Type B pancreatic cell (in vitro differentiated cells): ENCODE results near the gene PROK1. TPM values are rescaled to one million over a fixed set of nuclear protein-coding genes. Genes with fewer than 3 reads are reported as not detected.
"Not testable (repeated sequence)": the region's sequence is repeated elsewhere in the genome, so short reads cannot be mapped to it uniquely, and the experiment has no call there.

Experiments
- DNase-seq: peaks from one replicate; pipeline ENCODE4 v3.0.0; 2021; ENCODE audit warnings: mixed read lengths; ENCODE audit not compliant: unreplicated experiment; ENCODE audit errors: extremely low spot score
- H3K27ac Mint-ChIP-seq: 2 replicates; pipeline ENCODE4 v1.8.0; 2021; ENCODE audit warnings: mild to moderate bottlenecking, mixed read lengths
- H3K27me3 Mint-ChIP-seq: 2 replicates; pipeline ENCODE4 v1.8.0; 2021; ENCODE audit warnings: mixed read lengths
- H3K36me3 Mint-ChIP-seq: 2 replicates; pipeline ENCODE4 v1.8.0; 2021; ENCODE audit warnings: mixed read lengths
- H3K4me1 Mint-ChIP-seq: one replicate; pipeline ENCODE4 v1.8.0; 2021; ENCODE audit warnings: mixed read lengths; ENCODE audit not compliant: unreplicated experiment
- H3K4me3 Mint-ChIP-seq: 2 replicates; pipeline ENCODE4 v1.8.0; 2021; ENCODE audit warnings: mild to moderate bottlenecking, mixed read lengths
- H3K9me3 Mint-ChIP-seq: 2 replicates; pipeline ENCODE4 v1.8.0; 2021; ENCODE audit warnings: mixed read lengths
- total RNA-seq: library from RNA; stranded (reverse); gene quantifications from 2 replicates; pipeline ENCODE4 v1.2.1, GENCODE V29; 2021; ENCODE audit warnings: low replicate concordance
- TF ChIP-seq, protein P1 (sequence below): fragments of 200-600 bp; sonication (generic); conservative IDR thresholded peaks from 2 replicates; pipeline ENCODE4 v1.5.0; 2021; ENCODE audit warnings: antibody characterized with exemption, mild to moderate bottlenecking

The PROK1 gene
- total RNA-seq, 1 donor from 2014 or later: 0.29 TPM

DNA sequence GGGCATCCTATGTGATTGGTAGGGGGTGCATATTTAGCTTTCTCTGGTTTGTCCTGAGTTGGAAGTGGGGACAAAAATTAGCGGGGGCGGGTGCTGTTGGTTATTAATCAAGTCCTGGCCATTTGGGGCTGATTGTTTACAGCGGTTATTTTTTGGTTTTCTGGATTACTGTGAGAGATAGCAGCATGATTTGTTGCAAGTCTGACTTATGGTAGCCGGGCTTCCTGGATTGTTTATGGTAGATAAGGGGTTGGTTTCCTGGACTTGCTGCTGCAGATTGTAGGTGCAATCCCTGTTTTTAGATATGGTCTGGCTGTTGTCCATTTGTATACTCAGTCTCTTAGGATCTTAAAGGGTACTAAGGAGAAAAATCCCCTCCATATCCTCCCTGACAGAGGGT lies 12.1 kb upstream of the PROK1 start:
- Mint-ChIP-seq H3K4me1 (peaks cover 7% of the 10 kb centered on the region), H3K27ac (no peak overlapping the region), H3K36me3 (no peaks in the 10 kb centered on the region), H3K9me3 (no peaks in the 10 kb centered on the region), H3K4me3 (no peak overlapping the region), H3K27me3 (peaks cover 5% of the 10 kb centered on the region)
- TF ChIP-seq, protein P1, sequence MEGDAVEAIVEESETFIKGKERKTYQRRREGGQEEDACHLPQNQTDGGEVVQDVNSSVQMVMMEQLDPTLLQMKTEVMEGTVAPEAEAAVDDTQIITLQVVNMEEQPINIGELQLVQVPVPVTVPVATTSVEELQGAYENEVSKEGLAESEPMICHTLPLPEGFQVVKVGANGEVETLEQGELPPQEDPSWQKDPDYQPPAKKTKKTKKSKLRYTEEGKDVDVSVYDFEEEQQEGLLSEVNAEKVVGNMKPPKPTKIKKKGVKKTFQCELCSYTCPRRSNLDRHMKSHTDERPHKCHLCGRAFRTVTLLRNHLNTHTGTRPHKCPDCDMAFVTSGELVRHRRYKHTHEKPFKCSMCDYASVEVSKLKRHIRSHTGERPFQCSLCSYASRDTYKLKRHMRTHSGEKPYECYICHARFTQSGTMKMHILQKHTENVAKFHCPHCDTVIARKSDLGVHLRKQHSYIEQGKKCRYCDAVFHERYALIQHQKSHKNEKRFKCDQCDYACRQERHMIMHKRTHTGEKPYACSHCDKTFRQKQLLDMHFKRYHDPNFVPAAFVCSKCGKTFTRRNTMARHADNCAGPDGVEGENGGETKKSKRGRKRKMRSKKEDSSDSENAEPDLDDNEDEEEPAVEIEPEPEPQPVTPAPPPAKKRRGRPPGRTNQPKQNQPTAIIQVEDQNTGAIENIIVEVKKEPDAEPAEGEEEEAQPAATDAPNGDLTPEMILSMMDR: no peak
- DNase-seq: no peak

GRCh38 chr1:110439873-110440272 lies 11.1 kb upstream of the PROK1 start:
- not testable (repeated sequence) for H3K4me1 Mint-ChIP-seq, H3K36me3 Mint-ChIP-seq, H3K9me3 Mint-ChIP-seq, DNase-seq, H3K27me3 Mint-ChIP-seq, H3K27ac Mint-ChIP-seq, H3K4me3 Mint-ChIP-seq

DNA sequence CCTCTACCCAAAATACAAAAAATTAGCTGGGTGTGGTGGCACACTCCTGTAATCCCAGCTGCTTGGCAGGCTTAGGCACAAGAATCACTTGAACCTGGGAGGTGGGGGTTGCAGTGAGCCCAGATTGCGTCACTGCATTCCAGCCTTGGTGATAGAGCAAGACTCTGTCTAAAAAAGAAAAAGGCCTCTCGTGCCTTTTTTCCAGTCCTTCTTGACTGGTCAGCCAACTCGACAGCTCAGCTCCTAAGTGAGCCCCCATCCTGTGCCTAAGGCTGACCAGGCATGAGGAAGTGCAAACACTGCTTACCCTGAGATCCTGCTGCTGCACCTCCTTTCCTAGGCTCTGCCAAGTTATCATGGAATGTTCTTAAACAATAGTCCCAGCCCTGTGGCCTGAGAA lies 10.1 kb upstream of the PROK1 start:
- DNase-seq: no peak
- H3K36me3 Mint-ChIP-seq: no peaks in the 10 kb centered on the region
- TF ChIP-seq, protein P1: no peak
- peaks cover 5% of the 10 kb centered on the region for H3K27me3 Mint-ChIP-seq
- H3K4me1 Mint-ChIP-seq: peaks cover 3% of the 10 kb centered on the region
- H3K4me3 Mint-ChIP-seq: no peak overlapping the region
- no peaks in the 10 kb centered on the region for H3K9me3 Mint-ChIP-seq
- no peak overlapping the region for H3K27ac Mint-ChIP-seq

- no peaks in the 10 kb centered on the region for H3K36me3 Mint-ChIP-seq
- H3K4me1 Mint-ChIP-seq: no peaks in the 10 kb centered on the region
- peaks cover 5% of the 10 kb centered on the region for H3K27me3 Mint-ChIP-seq
- H3K4me3 Mint-ChIP-seq: no peak overlapping the region
- no peak for DNase-seq
- no peaks in the 10 kb centered on the region for H3K9me3 Mint-ChIP-seq
- TF ChIP-seq, protein P1: no peak
- no peak overlapping the region for H3K27ac Mint-ChIP-seq
These were observed 9.1 kb upstream of the PROK1 start for GRCh38 chr1:110441888-110442287.

DNA sequence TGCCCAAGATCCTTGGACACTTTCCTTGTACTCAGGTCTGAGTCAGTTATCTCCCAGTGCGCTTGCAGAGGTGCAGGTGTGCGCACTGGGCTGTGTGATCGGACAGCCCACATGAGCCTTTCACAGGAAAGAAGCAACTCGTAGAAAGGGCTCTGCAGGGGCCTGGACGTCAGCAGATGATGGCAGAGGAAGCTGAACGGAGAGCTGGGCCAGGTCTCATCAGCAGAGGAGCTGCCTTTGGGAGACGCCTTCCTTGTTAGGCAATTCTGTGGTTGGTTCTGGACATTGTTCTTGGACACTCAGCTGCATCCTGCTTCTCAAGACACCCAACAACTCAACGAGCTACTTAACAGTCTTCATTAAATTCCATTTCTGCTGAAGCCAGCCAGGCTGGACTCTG lies 7.5 kb upstream of the PROK1 start:
- Mint-ChIP-seq H3K27me3 (peaks cover 14% of the 10 kb centered on the region), H3K4me1 (no peaks in the 10 kb centered on the region), H3K27ac (no peak overlapping the region), H3K36me3 (no peaks in the 10 kb centered on the region), H3K9me3 (no peaks in the 10 kb centered on the region), H3K4me3 (no peak overlapping the region)
- no peak for DNase-seq
- TF ChIP-seq, protein P1: no peak

GRCh38 chr1:110444561-110444960 lies 6.4 kb upstream of the PROK1 start:
- no peak for DNase-seq
- Mint-ChIP-seq H3K9me3 (no peaks in the 10 kb centered on the region), H3K36me3 (no peaks in the 10 kb centered on the region), H3K27me3 (peaks cover 22% of the 10 kb centered on the region), H3K4me3 (no peak overlapping the region), H3K27ac (no peak overlapping the region), H3K4me1 (no peaks in the 10 kb centered on the region)
- TF ChIP-seq, protein P1: no peak
